PFSK-1 (cell line): ENCODE measurements around the gene ZNF701.

ENCODE experiments used
- POLR2AphosphoS5 ChIP-seq: IDR thresholded peaks from 2 replicates; pipeline ENCODE4 v1.6.1; 2012; ENCODE audit warnings: low read depth, mild to moderate bottlenecking, control low read depth, low read length, moderate library complexity
- REST ChIP-seq, 2 experiments: IDR thresholded peaks; 2 replicates each; pipeline versions ENCODE4 v1.6.1 to v1.8.0; 2011 to 2012; ENCODE audit warnings: low read depth in 2 of 2, low read length in 2 of 2, control low read depth in 1 of 2, inconsistent platforms in 1 of 2, mild to moderate bottlenecking in 1 of 2, moderate library complexity in 1 of 2; ENCODE audit not compliant: insufficient read depth in 1 of 2
- SIN3A ChIP-seq: IDR thresholded peaks from 2 replicates; pipeline ENCODE4 v1.6.1; 2012; ENCODE audit warnings: mild to moderate bottlenecking, low read length, moderate library complexity, borderline replicate concordance; ENCODE audit not compliant: insufficient read depth
- TAF1 ChIP-seq: IDR thresholded peaks from 2 replicates; pipeline ENCODE4 v1.6.1; 2012; ENCODE audit warnings: low read length, control low read depth, borderline replicate concordance; ENCODE audit not compliant: insufficient read depth

DNA sequence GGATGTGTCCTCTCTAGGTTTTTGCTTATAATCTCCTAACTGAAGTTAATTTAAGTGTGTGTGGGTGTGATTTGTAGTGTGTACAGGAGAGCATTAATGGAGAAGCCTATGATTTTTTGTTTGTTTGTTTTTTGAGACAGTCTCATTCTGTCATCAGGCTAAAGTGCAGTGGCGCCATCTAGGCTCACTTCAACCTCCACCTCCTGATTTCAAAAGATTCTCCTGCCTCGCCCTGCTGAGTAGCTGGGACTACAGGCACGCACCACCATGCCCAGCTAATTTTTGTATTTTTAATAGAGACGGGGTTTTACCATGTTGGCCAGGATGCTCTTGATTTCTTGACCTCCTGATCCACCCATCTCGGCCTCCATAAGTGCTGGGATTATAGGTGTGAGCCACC lies 20.6 kb downstream of the ZNF701 start:
- no peak for TF ChIP-seq REST (IDR thresholded peaks at IDR 0.05; ENCODE audit: insufficient read depth in 1 of 2, low read depth in 2 of 2, low read length in 2 of 2)
- no peak for TF ChIP-seq POLR2AphosphoS5
- TF ChIP-seq TAF1 = no peak
- TF ChIP-seq SIN3A = no peak
